NCI-H146 (cell line): ENCODE measurements around the gene L3HYPDH.
A peak's percentile ranks its signal among the peaks of the same experiment; 100 is the strongest.
"Not testable (repeated sequence)": the region's sequence is repeated elsewhere in the genome, so short reads cannot be mapped to it uniquely, and the experiment has no call there.

Experiments
- DNase-seq: peaks from one replicate; lab custom pipeline; 2025; lab: John Stamatoyannopoulos, UW

Gene L3HYPDH

DNA sequence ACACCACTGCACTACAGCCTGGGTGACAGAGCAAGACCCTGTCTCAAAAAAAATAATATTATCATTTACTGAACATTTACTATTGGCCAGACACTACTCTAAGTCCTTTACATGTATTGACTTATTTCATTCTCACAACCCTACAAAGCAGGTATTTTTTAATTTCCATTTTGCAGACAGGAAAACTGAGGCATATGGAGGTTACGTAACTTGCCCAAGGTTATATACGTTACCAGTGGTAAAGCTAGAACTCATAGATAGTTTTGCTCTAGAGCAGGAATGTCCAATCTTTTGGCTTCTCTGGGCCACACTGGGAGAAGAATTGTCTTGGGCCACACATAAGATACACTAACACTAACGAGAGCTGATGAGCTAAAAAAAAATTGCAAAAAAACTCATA is 5.7 kb downstream of the L3HYPDH start:
- DNase-seq = no peak

DNA sequence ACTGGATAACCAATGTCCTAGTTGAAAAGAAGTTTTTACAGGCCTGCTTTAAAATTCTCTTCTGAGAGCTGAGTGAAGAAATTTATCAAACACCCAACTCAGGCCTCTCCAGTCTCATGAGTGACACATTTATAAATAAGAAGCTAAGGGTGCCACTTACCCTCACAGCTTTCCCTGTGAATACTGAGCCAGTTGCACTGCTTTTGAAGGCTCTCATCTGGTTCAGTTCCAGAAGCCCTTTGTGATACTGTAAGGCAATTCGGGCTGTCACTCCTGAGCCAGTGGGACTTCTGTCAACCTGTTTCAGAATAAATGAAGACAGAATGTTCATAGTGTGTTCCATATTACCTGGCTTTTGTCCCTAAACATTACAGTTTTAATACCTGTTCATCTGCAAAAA is 8.5 kb downstream of the L3HYPDH start:
- DNase-seq = no peak

DNA sequence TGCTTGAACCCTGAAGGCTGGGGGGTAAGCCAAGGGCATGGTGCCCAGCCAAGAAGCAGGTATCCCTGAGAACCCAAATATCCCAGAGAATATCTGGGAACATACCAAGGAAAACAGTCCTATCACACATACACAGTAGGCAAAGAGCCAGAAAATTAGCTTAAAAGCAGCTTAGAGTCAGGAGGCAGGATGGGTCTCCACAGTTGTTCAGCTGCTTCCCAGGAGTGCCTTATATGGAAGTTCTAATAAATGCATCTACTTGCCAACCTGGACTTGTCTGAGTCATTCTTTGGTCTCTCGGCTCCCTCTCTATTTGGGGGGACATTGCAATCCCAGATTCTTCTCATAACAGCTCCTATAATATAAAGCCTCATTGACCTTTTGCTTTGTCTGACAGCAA is 10.0 kb downstream of the L3HYPDH start:
- no peak for DNase-seq

DNA sequence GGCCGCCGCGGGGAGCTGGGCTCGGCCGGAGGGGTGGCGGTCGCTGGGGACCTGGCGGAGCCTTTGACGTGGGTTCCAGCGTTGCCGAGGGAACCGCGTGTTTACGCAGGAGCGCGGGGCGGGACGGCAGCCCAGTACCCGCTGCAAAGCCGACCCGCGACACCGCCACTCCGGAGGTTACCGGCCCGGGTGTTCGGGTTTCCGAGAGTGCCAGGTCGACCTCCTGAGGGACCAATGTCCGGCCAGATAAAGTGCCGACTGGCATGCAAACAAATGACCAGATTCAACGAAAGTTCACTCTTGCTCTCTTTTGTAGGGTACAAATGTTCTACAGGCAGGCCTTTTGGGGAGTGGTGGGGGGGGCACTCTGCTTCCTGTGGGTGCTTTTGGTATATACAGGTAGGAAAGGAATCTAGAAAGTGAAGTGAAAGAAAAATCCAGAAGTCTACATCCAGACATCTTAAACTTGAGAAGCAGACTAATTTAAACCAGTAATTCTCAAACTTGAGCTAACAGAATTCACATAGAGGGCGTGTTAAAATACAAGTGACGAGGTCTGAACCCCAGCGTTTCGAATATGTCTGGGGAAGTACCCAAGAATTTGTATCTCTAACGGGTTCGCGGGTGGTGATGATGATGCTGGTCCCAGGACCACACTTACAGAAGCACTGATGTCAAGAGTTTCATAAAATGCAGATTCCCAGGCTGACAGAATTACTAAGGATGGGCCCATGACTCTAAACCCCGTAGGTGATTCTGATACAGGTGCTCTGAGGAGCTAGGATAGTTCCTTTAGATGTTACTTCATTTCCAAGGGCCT is 18.7 kb downstream of the L3HYPDH start, which contains the start of gene GPR135:
Gene GPR135, minus strand, starts transcription at position 65 of the 820 bp plus-strand sequence. CDS start 154 bp downstream, outside the sequence.
- no peak for DNase-seq

GRCh38 chr14:59464486-59465315 is 19.5 kb downstream of the L3HYPDH start:
- DNase-seq = peak; percentile 62

GRCh38 chr14:59463787-59464485 is 20.3 kb downstream of the L3HYPDH start:
- no peak for DNase-seq

- no peak for DNase-seq
Measured at GRCh38 chr14:59461891-59462290, 22.3 kb downstream of the L3HYPDH start.

GRCh38 chr14:59460378-59460777 is 23.8 kb downstream of the L3HYPDH start:
- DNase-seq = no peak

GRCh38 chr14:59458486-59458885 is 25.7 kb downstream of the L3HYPDH start:
- no peak for DNase-seq

GRCh38 chr14:59455411-59455810 is 28.8 kb downstream of the L3HYPDH start:
- DNase-seq = no peak

GRCh38 chr14:59454139-59454538 is 30.1 kb downstream of the L3HYPDH start:
- no peak for DNase-seq

- no peak for DNase-seq
Measured at GRCh38 chr14:59451849-59452248, 32.4 kb downstream of the L3HYPDH start.

GRCh38 chr14:59450716-59451115 is 33.5 kb downstream of the L3HYPDH start:
- DNase-seq = no peak

DNA sequence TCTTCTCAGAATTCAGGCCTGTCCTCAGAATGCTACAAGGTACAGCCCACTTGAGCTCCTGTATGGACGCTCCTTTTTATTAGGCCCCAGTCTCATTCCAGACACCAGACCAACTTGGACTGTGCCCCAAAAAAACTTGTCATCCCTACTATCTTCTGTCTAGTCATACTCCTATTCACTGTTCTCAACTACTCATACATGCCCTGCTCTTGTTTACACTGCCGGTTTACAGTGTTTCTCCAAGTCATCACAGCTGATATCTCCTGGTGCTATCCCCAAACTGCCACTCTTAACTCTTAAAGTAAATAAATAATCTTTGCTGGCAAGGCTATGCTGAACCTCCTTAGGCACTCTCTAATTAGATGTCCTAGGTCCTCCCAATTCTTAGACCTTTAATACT is 35.5 kb downstream of the L3HYPDH start:
- not testable (repeated sequence) for DNase-seq

- DNase-seq = no peak
Measured at GRCh38 chr14:59439256-59439965, 44.8 kb downstream of the L3HYPDH start.

DNA sequence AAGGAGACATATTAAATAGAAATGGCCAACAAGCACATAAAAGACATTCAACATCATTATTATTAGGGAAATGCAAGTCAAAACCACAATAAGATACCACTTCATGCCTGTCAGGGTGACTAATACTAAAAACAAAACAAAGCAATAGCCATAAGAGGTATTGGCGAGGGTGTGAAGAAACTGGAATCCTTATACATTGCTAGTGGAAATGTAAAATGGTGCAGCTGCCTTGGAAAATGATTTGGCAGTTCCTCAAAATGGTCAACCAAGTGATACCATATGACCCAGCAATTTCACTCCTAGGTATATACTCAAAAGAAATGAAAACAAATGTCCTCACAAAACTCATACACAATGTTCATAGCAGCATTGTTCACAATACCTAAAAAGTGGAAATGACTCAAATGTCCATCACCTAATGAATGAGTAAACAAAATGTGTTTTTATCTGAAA is 46.0 kb downstream of the L3HYPDH start:
- DNase-seq = no peak

- DNase-seq = no peak
Measured at GRCh38 chr14:59435987-59436386, 48.2 kb downstream of the L3HYPDH start.

GRCh38 chr14:59435101-59435500 is 49.1 kb downstream of the L3HYPDH start:
- DNase-seq = no peak

GRCh38 chr14:59429790-59430189 is 54.4 kb downstream of the L3HYPDH start:
- DNase-seq = no peak

DNA sequence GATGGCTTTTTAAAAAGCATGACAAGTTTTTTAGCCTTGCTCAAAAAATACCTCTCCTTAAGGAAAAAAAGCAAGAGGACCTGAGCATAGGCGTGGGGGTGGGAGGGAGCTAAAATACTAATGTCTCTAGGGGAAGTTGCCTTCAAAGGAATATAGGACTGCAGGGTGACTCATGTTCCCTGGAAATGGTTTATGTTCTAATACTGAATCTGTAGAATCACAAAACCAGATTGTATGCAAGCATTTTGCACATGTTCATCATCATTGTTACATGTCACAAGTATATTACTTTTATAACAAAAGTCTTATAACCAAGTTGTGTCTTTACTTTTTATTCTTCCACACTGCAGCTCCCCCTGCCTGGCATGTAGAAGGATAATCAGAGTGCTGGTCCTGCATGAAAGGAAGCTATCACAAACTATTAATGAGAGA is 55.6 kb downstream of the L3HYPDH start:
- no peak for DNase-seq
